Rectal smooth muscle tissue (tissue), 1 donor: Measurements from ENCODE around the gene LDLRAD4.

Experiments
- H3K27ac ChIP-seq: one replicate; pipeline ENCODE4 v1.7.0; 2013; ENCODE audit warnings: low read depth, low read length, inconsistent platforms
- H3K27me3 ChIP-seq: one replicate; pipeline ENCODE4 v1.7.0; 2013; ENCODE audit warnings: low read length; ENCODE audit not compliant: control insufficient read depth, insufficient read depth
- H3K36me3 ChIP-seq: one replicate; pipeline ENCODE4 v1.7.0; 2013; ENCODE audit warnings: low read length; ENCODE audit not compliant: control insufficient read depth, insufficient read depth
- H3K4me1 ChIP-seq: one replicate; pipeline ENCODE4 v1.7.0; 2013; ENCODE audit warnings: low read length; ENCODE audit not compliant: control insufficient read depth, insufficient read depth
- H3K4me3 ChIP-seq: one replicate; pipeline ENCODE4 v1.7.0; 2013; ENCODE audit warnings: low read length
- H3K9ac ChIP-seq: one replicate; pipeline ENCODE4 v1.7.0; 2013; ENCODE audit warnings: low read length

LDLRAD4 gene

DNA sequence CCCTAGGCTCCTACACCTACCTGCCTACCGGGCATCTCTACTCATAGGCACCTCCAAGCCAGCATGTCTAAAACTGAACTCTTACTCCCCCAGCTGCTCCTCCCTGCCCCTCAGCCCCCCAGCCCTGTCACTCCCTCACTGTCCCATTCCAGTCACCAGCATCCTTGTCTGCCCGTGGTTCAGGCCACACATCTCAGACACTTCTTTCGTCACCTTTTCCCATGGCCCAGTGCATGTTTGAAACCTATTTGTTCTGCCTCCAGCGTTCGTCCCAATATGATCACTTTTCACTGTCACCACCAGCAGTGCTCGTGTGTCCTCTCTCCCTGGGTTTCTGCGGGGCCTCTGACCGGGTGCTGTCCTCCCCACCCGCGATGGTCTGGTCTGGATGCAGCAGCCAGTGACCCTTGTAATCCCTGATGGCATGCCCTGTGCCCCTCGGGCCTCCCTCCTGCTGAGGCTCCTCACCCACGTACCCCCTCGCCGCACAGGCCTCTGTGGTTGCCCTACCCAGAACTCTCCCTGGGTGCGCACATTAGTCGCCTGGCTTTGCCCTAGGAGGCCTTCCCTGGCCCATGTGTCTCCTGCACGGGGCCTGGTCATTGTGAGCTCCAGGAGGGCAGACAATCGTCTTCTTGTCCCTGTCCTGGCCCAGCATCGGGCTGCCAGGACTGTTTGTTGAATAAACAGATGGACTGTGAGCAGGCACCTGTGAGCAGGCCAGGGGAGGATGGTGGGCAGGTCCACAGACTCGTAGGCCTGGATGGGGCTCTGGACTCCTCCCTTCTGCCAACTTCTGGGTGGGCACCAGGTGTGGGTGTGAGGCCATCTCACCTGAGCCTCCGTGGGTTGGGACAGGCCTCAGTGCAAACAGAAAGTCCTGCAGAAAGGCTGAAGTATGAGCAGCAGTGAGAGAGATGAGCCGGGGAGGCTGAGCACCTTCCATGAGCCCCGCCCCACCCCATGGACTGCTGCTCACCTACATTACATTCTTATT, 15.5 kb downstream of the LDLRAD4 start:
- Histone ChIP-seq H3K4me3 (no peak overlapping the region), H3K27me3 (no peaks in the 10 kb centered on the region), H3K36me3 (no peaks in the 10 kb centered on the region), H3K4me1 (peaks cover 9% of the 10 kb centered on the region), H3K9ac (no peak overlapping the region), H3K27ac (no peak overlapping the region)

- Histone ChIP-seq H3K27me3 (no peaks in the 10 kb centered on the region), H3K4me1 (peaks cover 9% of the 10 kb centered on the region), H3K9ac (no peak overlapping the region), H3K4me3 (no peak overlapping the region), H3K27ac (no peak overlapping the region), H3K36me3 (no peaks in the 10 kb centered on the region)
Measured at GRCh38 chr18:13235421-13235831, 16.9 kb downstream of the LDLRAD4 start.

- Histone ChIP-seq H3K4me1 (peaks cover 9% of the 10 kb centered on the region), H3K27me3 (no peaks in the 10 kb centered on the region), H3K9ac (no peak overlapping the region), H3K36me3 (no peaks in the 10 kb centered on the region), H3K4me3 (no peak overlapping the region), H3K27ac (peak overlapping the region; percentile 48)
Measured at GRCh38 chr18:13235981-13236380, 17.4 kb downstream of the LDLRAD4 start.

GRCh38 chr18:13236411-13236810, 17.9 kb downstream of the LDLRAD4 start:
- Histone ChIP-seq H3K27me3 (no peaks in the 10 kb centered on the region), H3K27ac (peak overlapping the region; percentile 48), H3K4me1 (peaks cover 9% of the 10 kb centered on the region), H3K36me3 (no peaks in the 10 kb centered on the region), H3K4me3 (no peak overlapping the region), H3K9ac (no peak overlapping the region)

DNA sequence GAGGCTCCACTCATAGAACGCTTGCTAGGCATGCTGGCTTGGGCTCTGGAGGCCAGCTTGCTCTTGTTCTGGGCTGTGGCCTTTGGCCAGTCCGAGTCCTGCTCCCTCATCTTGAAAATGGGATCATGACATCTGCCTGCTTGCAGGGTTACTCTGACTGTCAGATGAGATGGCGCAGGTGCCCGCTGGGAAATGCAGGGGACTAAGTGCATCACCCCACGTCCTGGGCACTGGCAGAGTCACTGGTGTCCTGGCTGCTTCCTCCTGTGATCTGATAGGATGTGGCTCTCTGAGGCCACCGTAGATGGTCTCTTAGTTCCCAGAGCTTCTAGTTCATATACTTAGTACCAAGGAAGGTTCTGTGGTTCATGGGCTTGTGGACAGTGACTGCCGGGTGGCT, 18.5 kb downstream of the LDLRAD4 start:
- no peak overlapping the region for H3K9ac ChIP-seq
- H3K4me1 ChIP-seq: peaks cover 9% of the 10 kb centered on the region
- no peaks in the 10 kb centered on the region for H3K27me3 ChIP-seq
- no peak overlapping the region for H3K27ac ChIP-seq
- H3K36me3 ChIP-seq: no peaks in the 10 kb centered on the region
- no peak overlapping the region for H3K4me3 ChIP-seq

- H3K4me1 ChIP-seq: peaks cover 9% of the 10 kb centered on the region
- no peak overlapping the region for H3K4me3 ChIP-seq
- H3K27ac ChIP-seq: no peak overlapping the region
- no peaks in the 10 kb centered on the region for H3K36me3 ChIP-seq
- no peak overlapping the region for H3K9ac ChIP-seq
- no peaks in the 10 kb centered on the region for H3K27me3 ChIP-seq
Measured at GRCh38 chr18:13237641-13238040, 19.1 kb downstream of the LDLRAD4 start.

- Histone ChIP-seq H3K4me1 (peaks cover 9% of the 10 kb centered on the region), H3K36me3 (no peaks in the 10 kb centered on the region), H3K4me3 (no peak overlapping the region), H3K27me3 (no peaks in the 10 kb centered on the region), H3K9ac (no peak overlapping the region), H3K27ac (no peak overlapping the region)
Measured at GRCh38 chr18:13239171-13239956, 20.8 kb downstream of the LDLRAD4 start.

DNA sequence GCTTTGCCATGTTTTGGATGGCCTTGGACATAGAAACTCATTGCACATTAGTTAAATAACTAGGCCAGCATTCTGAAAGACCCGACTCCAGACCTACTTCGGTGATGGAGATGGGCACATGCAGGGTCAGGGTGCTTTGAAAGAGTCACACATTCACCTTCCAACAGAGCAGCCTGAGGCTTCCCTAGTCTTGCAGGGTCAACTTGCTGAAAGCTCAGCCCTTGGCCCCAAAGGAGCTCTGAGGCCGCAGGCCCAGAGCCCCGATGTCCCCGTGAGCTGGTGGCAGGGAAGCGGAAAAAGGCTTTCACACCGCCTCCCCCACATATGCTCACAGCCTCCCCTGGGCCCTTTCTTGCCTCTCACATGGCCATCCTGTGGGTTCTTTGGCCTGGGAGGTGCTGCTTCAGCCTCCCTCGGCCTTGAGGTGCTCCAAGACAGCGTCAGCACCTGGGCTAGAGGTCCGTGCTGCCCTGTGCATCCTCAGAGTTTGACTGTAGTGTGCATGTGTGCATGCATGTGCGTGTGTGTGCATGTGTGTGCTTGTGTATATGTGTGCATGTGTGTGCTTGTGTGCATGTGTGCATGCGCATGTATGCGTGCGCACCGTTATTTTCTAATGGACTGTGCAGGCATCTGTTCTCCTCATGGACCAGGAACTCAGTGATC, 21.6 kb downstream of the LDLRAD4 start:
- H3K4me1 ChIP-seq: peaks cover 8% of the 10 kb centered on the region
- H3K27ac ChIP-seq: no peak overlapping the region

DNA sequence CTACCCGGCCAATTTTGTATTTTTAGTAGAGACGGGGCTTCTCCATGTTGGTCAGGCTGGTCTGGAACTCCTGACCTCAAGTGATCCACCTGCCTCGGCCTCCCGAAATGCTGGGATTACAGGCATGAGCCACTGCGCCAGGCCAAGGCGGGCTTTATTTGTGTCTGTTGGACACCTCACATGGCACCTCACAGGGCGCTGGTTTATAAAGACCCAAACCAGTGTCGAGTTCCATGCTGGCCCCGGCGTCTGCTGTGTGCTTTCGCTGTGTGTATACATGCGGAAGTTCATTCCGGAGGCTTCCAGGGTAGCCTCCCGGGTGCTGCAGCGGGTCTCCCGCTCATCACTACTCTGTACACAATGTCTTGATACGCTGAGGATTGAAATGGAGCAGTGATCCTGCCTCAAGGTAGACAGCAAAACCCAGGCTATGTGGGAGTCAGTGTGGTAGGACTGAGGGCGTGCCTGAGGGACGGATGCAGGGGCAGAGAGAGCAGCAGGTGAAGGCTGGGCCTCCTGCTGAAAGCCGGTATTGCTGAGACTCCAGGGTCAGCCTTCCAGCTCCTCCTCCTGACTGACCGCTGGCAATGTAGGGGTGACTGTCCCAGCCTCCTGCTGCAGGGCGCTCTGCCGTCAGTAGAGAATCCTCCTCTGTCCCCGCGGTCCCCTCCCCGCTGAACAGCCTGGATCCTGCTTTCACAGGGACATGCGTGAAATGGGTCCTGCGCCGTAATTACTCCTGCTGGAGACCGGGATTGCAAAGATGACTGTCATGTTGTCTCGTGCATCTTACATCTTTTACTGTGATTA, 22.7 kb downstream of the LDLRAD4 start:
- Histone ChIP-seq H3K36me3 (no peaks in the 10 kb centered on the region), H3K4me3 (no peak overlapping the region), H3K27ac (no peak overlapping the region), H3K4me1 (peaks cover 4% of the 10 kb centered on the region), H3K9ac (no peak overlapping the region), H3K27me3 (no peaks in the 10 kb centered on the region)

More for the DNA sequence above, 21.6 kb downstream of the LDLRAD4 start:
- Histone ChIP-seq H3K36me3 (no peaks in the 10 kb centered on the region), H3K27me3 (no peaks in the 10 kb centered on the region), H3K4me3 (no peak overlapping the region), H3K9ac (no peak overlapping the region)

GRCh38 chr18:13241893-13242175, 23.3 kb downstream of the LDLRAD4 start:
- Histone ChIP-seq H3K4me3 (no peak overlapping the region), H3K9ac (no peak overlapping the region), H3K27me3 (no peaks in the 10 kb centered on the region), H3K4me1 (no peaks in the 10 kb centered on the region), H3K36me3 (no peaks in the 10 kb centered on the region), H3K27ac (no peak overlapping the region)

DNA sequence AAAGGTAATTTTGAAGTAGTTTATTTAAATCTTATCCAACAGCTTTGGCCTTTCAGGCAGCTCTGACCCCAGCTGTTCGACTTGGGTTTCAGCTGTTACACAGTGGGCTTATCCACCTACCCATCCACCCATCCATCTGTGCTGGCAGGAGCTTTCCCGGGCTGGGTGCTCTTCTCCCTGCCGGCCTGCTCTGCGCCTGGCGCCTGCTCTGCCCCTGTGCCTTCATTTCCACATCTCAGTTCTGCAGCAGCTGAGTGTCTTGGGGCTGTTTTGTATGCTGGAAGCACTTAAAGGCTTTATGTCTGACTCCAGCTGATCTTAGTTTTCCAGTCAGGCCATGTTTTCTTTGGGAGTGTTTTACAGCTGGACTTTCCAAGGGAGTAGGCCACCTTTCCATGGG, 24.2 kb downstream of the LDLRAD4 start:
- Histone ChIP-seq H3K4me3 (no peak overlapping the region), H3K27ac (no peak overlapping the region), H3K4me1 (no peaks in the 10 kb centered on the region), H3K27me3 (no peaks in the 10 kb centered on the region), H3K9ac (no peak overlapping the region), H3K36me3 (no peaks in the 10 kb centered on the region)

GRCh38 chr18:13243363-13243762, 24.8 kb downstream of the LDLRAD4 start:
- H3K4me1 ChIP-seq: no peaks in the 10 kb centered on the region
- H3K36me3 ChIP-seq: no peaks in the 10 kb centered on the region
- H3K9ac ChIP-seq: no peak overlapping the region
- no peaks in the 10 kb centered on the region for H3K27me3 ChIP-seq
- H3K4me3 ChIP-seq: no peak overlapping the region
- no peak overlapping the region for H3K27ac ChIP-seq
